Keratinocyte (primary cell): ENCODE measurements around the gene LY9. TPM values are rescaled to one million over a fixed set of nuclear protein-coding genes. Genes with fewer than 3 reads are reported as not detected.

Experiments used
- DNase-seq: peaks from one replicate; pipeline ENCODE4 v3.0.0-alpha.2; 2011; ENCODE audit warnings: low read depth, missing footprints, low spot score
- FAIRE-seq: peaks from 2 replicates; lab custom pipeline; 2011; peaks lifted over from hg19 to GRCh38; lab: Jason Lieb, UNC
- H2AFZ ChIP-seq: 2 replicates; pipeline ENCODE4 v1.6.0; 2012; ENCODE audit warnings: low read length, control low read depth, inconsistent platforms; ENCODE audit not compliant: control insufficient read depth
- H3K27ac ChIP-seq: 2 replicates; pipeline ENCODE4 v1.5.1; 2011; ENCODE audit warnings: low read length; ENCODE audit not compliant: control insufficient read depth, insufficient read depth
- H3K27me3 ChIP-seq: 3 replicates; pipeline ENCODE4 v1.6.0; 2011; ENCODE audit warnings: low read length; ENCODE audit not compliant: control insufficient read depth, insufficient read depth; ENCODE audit errors: extremely low read depth
- H3K36me3 ChIP-seq, 2 experiments: 2 replicates in 1 of 2; 3 replicates in 1 of 2; pipeline ENCODE4 v1.5.1; 2011; ENCODE audit warnings: low read length in 2 of 2, mild to moderate bottlenecking in 1 of 2; ENCODE audit not compliant: control insufficient read depth in 2 of 2, insufficient read depth in 2 of 2; ENCODE audit errors: extremely low read depth in 1 of 2
- H3K4me1 ChIP-seq: 3 replicates; pipeline ENCODE4 v1.5.1; 2011; ENCODE audit warnings: low read length; ENCODE audit not compliant: control insufficient read depth, insufficient read depth; ENCODE audit errors: extremely low read depth
- H3K4me2 ChIP-seq: 3 replicates; pipeline ENCODE4 v1.6.0; 2011; ENCODE audit warnings: low read depth, low read length; ENCODE audit not compliant: control insufficient read depth, insufficient read depth; ENCODE audit errors: extremely low read depth
- H3K4me3 ChIP-seq, 3 experiments: fragments of 200-600 bp in 1 of 3; sonication (generic) in 1 of 3; 2 replicates in 2 of 3; 3 replicates in 1 of 3; pipeline ENCODE4 v1.5.1; 2011 to 2016; ENCODE audit warnings: low read length in 3 of 3, mild to moderate bottlenecking in 3 of 3, control low read depth in 2 of 3, inconsistent platforms in 1 of 3, low read depth in 1 of 3, mixed read lengths in 1 of 3, mixed run types in 1 of 3, moderate library complexity in 1 of 3; ENCODE audit not compliant: control insufficient read depth in 2 of 3, insufficient read depth in 2 of 3; ENCODE audit errors: extremely low read depth in 1 of 3
- H3K79me2 ChIP-seq: 2 replicates; pipeline ENCODE4 v1.6.0; 2012; ENCODE audit warnings: low read length; ENCODE audit not compliant: control insufficient read depth, insufficient read depth
- H3K9ac ChIP-seq: 3 replicates; pipeline ENCODE4 v1.6.0; 2011; ENCODE audit warnings: low read length; ENCODE audit not compliant: control insufficient read depth, insufficient read depth; ENCODE audit errors: extremely low read depth
- H3K9me1 ChIP-seq: 3 replicates; pipeline ENCODE4 v1.6.0; 2011; ENCODE audit warnings: low read length; ENCODE audit not compliant: control insufficient read depth, insufficient read depth; ENCODE audit errors: extremely low read depth
- H3K9me3 ChIP-seq: 2 replicates; pipeline ENCODE4 v1.5.1; 2012; ENCODE audit warnings: low read depth, low read length; ENCODE audit not compliant: control insufficient read depth
- H4K20me1 ChIP-seq: 3 replicates; pipeline ENCODE4 v1.6.0; 2011; ENCODE audit warnings: low read length; ENCODE audit not compliant: control insufficient read depth, insufficient read depth; ENCODE audit errors: extremely low read depth
- EZH2 ChIP-seq: IDR thresholded peaks from one replicate; pipeline ENCODE4 v1.6.1; 2012; ENCODE audit warnings: inconsistent platforms, mild to moderate bottlenecking, low read length, moderate library complexity
- dilution Hi-C: fragments of 300-500 bp; cut with MboI; formaldehyde crosslinking; loops from one replicate; pipeline ENCODE4 v1.7.0; 2020; ENCODE audit warnings: low sequenced_read_pairs; ENCODE audit not compliant: extremely low pct_ligation_motif_present
- polyA plus RNA-seq, 5 experiments: library from polyadenylated mRNA; depleted of rRNA in 3 of 5; stranded (reverse) in 3 of 5; stranded (forward) in 1 of 5; unstranded in 1 of 5; fragments of >200 nt; gene quantifications; 1 replicate in 1 of 5; 2 replicates in 3 of 5; 3 replicates in 1 of 5; pipeline versions ENCODE4 v1.2.1 to v1.2.3, GENCODE V29; 2011 to 2012; ENCODE audit warnings: missing spikeins in 2 of 5, low read depth in 1 of 5, low replicate concordance in 1 of 5
- TF ChIP-seq, protein P1 (sequence below), 3 experiments: IDR thresholded peaks in 1 of 3; conservative IDR thresholded peaks in 1 of 3; optimal IDR thresholded peaks in 1 of 3; 2 replicates in 2 of 3; 3 replicates in 1 of 3; pipeline versions ENCODE3 to v1.5.1; 2011; ENCODE audit warnings: low read length in 3 of 3, mild to moderate bottlenecking in 3 of 3, moderate library complexity in 2 of 3, control low read depth in 1 of 3, inconsistent platforms in 1 of 3; ENCODE audit not compliant: insufficient read depth in 2 of 3; ENCODE audit errors: extremely low read depth in 1 of 3

Gene LY9
- polyA plus RNA-seq, 1 donor (not counting 4 experiments of a cell fraction or from before 2014, with no cell fraction given) = not detected

- Histone ChIP-seq H3K9ac (no peak overlapping the region), H2AFZ (no peak overlapping the region), H3K4me3 (no peak overlapping the region), H3K27me3 (no peaks in the 10 kb centered on the region), H3K9me1 (no peaks in the 10 kb centered on the region), H3K4me2 (no peak overlapping the region), H3K4me1 (no peaks in the 10 kb centered on the region), H3K9me3 (no peaks in the 10 kb centered on the region), H3K27ac (no peak overlapping the region), H3K79me2 (no peaks in the 10 kb centered on the region), H3K36me3 (no peaks in the 10 kb centered on the region), H4K20me1 (no peaks in the 10 kb centered on the region)
- no peak for DNase-seq
- no peak for FAIRE-seq
- dilution Hi-C loops = no loop called here
- TF ChIP-seq EZH2 = no peak
- TF ChIP-seq, protein P1, sequence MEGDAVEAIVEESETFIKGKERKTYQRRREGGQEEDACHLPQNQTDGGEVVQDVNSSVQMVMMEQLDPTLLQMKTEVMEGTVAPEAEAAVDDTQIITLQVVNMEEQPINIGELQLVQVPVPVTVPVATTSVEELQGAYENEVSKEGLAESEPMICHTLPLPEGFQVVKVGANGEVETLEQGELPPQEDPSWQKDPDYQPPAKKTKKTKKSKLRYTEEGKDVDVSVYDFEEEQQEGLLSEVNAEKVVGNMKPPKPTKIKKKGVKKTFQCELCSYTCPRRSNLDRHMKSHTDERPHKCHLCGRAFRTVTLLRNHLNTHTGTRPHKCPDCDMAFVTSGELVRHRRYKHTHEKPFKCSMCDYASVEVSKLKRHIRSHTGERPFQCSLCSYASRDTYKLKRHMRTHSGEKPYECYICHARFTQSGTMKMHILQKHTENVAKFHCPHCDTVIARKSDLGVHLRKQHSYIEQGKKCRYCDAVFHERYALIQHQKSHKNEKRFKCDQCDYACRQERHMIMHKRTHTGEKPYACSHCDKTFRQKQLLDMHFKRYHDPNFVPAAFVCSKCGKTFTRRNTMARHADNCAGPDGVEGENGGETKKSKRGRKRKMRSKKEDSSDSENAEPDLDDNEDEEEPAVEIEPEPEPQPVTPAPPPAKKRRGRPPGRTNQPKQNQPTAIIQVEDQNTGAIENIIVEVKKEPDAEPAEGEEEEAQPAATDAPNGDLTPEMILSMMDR (optimal IDR thresholded peaks at IDR 0.05 in 1 of 3, IDR thresholded peaks at IDR 0.05 in 1 of 3, conservative IDR thresholded peaks at IDR 0.05 in 1 of 3; ENCODE audit: extremely low read depth in 1 of 3, insufficient read depth in 2 of 3, low read length in 3 of 3) = no peak
Measured at GRCh38 chr1:160789051-160789701, 6.8 kb upstream of the LY9 start.

- no peak overlapping the region for H3K27ac ChIP-seq
- H3K4me2 ChIP-seq = no peak overlapping the region
- no peak overlapping the region for H3K4me3 ChIP-seq
- H4K20me1 ChIP-seq = no peaks in the 10 kb centered on the region
- dilution Hi-C loops = no loop called here
- no peak for TF ChIP-seq EZH2
- TF ChIP-seq, protein P1 (optimal IDR thresholded peaks at IDR 0.05 in 1 of 3, IDR thresholded peaks at IDR 0.05 in 1 of 3, conservative IDR thresholded peaks at IDR 0.05 in 1 of 3; ENCODE audit: extremely low read depth in 1 of 3, insufficient read depth in 2 of 3, low read length in 3 of 3) = no peak
- no peak overlapping the region for H3K9ac ChIP-seq
- H3K36me3 ChIP-seq = no peaks in the 10 kb centered on the region
- no peaks in the 10 kb centered on the region for H3K4me1 ChIP-seq
- FAIRE-seq (no peak), DNase-seq (no peak)
- no peaks in the 10 kb centered on the region for H3K9me3 ChIP-seq
- no peaks in the 10 kb centered on the region for H3K27me3 ChIP-seq
- no peak overlapping the region for H2AFZ ChIP-seq
- H3K9me1 ChIP-seq = no peaks in the 10 kb centered on the region
- no peaks in the 10 kb centered on the region for H3K79me2 ChIP-seq
Measured at GRCh38 chr1:160789702-160790611, 6.0 kb upstream of the LY9 start.
